ENCODE results near the gene ZNF549.

The ZNF549 gene

GRCh38 chr19:57570707-57571106 lies 43.6 kb downstream of the ZNF549 start:
- DNase-seq: no peak

- DNase-seq: no peak
Observed at GRCh38 chr19:57572415-57572947, 45.3 kb downstream of the ZNF549 start.

- no peak for DNase-seq
Observed at GRCh38 chr19:57576661-57577060, 49.5 kb downstream of the ZNF549 start.

- peak; percentile 100 for DNase-seq
Observed at GRCh38 chr19:57578487-57579205, 51.5 kb downstream of the ZNF549 start, which contains the start of gene ZNF416. Gene ZNF416 (minus strand): TSS chr19:57578911. CDS start chr19:57578704, 207 bp downstream.

- no peak for DNase-seq
Observed at GRCh38 chr19:57583104-57583520, 56.0 kb downstream of the ZNF549 start.

- DNase-seq: no peak
Observed at GRCh38 chr19:57583521-57584416, 56.6 kb downstream of the ZNF549 start, which contains the start of gene ZIK1. Gene ZIK1 (plus strand): TSS chr19:57584145. CDS start chr19:57584357, 212 bp downstream.

- peak; percentile 100 for DNase-seq
Observed at GRCh38 chr19:57587529-57587928, 60.4 kb downstream of the ZNF549 start.

GRCh38 chr19:57599377-57599760 lies 72.2 kb downstream of the ZNF549 start:
- DNase-seq: no peak

- peak; percentile 95 for DNase-seq
Observed at GRCh38 chr19:57599761-57600383, 72.7 kb downstream of the ZNF549 start, which contains the start of gene ZNF530. Gene ZNF530 (plus strand): TSS chr19:57599885. CDS start chr19:57604346, 4,461 bp downstream.

- no peak for DNase-seq
Observed at GRCh38 chr19:57606931-57607330, 79.8 kb downstream of the ZNF549 start.

All from NCI-H226 (cell line).